Measurements from ENCODE around the gene DOCK1.

GRCh38 chr10:127451628-127452027 is 546.4 kb downstream of the DOCK1 start:
- no peak for TF ChIP-seq CTCF (IDR thresholded peaks at IDR 0.05 in 4 of 5, conservative IDR thresholded peaks at IDR 0.05 in 1 of 5)
- TF ChIP-seq POLR2A (IDR thresholded peaks at IDR 0.05), result no peak

Data from gastrocnemius medialis (tissue), 4 donors.